ENCODE measurements around the gene ACVR2B. TPM values are rescaled to one million over a fixed set of nuclear protein-coding genes. Genes with fewer than 3 reads are reported as not detected.

The ACVR2B gene
- total RNA-seq, 1 experiment from 2014 or later: 18.3 TPM

GRCh38 chr3:38476157-38476756, 22.6 kb downstream of the ACVR2B start:
- Histone ChIP-seq H3K27me3 (ENCODE audit: insufficient read depth, low read length) (no peaks in the 10 kb centered on the region), H3K4me1 (ENCODE audit: control insufficient read depth in 1 of 2, insufficient read depth in 2 of 2, low read length in 2 of 2) (peaks cover 2 to 7% of the 10 kb centered on the region in 2 experiments; a peak in 2 of 4 replicates), H3K36me3 (ENCODE audit: control insufficient read depth in 1 of 2, insufficient read depth in 2 of 2, low read length in 2 of 2) (peaks cover 8 to 15% of the 10 kb centered on the region in 2 experiments; a peak in 2 of 4 replicates), H3K79me2 (ENCODE audit: insufficient read depth, low read length) (peaks cover 19% of the 10 kb centered on the region; the same call in 1 of the 2 replicates), H3K9me2 (ENCODE audit: insufficient read depth) (no peaks in the 10 kb centered on the region), H3K9ac (ENCODE audit: low read length) (no peak overlapping the region), H3K4me3 (replicated peaks in 1 of 2; ENCODE audit: low read depth in 1 of 2, low read length in 2 of 2) (no peak overlapping the region), H2AFZ (ENCODE audit: low read depth, low read length, poor library complexity, severe bottlenecking) (no peak overlapping the region), H3K27ac (ENCODE audit: low read depth, low read length) (no peak overlapping the region), H3K4me2 (ENCODE audit: low read length) (no peak overlapping the region), H3K9me3 (ENCODE audit: control insufficient read depth in 1 of 2, insufficient read depth in 1 of 2, low read depth in 1 of 2, low read length in 2 of 2) (no peaks in the 10 kb centered on the region), H4K20me1 (ENCODE audit: insufficient read depth) (no peaks in the 10 kb centered on the region)
- ChIA-PET POLR2A (no interaction called here), RAD21 (ENCODE audit: low non-redundant PET in 1 of 2, low total read pairs in 2 of 2, uncharacterized antibody in 2 of 2, unreplicated experiment in 2 of 2) (no interaction called here), CTCF (no interaction called here)
- TF ChIP-seq SRF (IDR thresholded peaks at IDR 0.05; ENCODE audit: low read depth) (no peak), SP1 (IDR thresholded peaks at IDR 0.05; ENCODE audit: low read depth) (no peak), ZFX (IDR thresholded peaks at IDR 0.05) (no peak), ELF1 (IDR thresholded peaks at IDR 0.05; ENCODE audit: borderline replicate concordance, low read depth) (no peak), MAX (IDR thresholded peaks at IDR 0.05) (no peak), JUND (IDR thresholded peaks at IDR 0.05) (no peak), CTCF (IDR thresholded peaks at IDR 0.05 in 2 of 3, conservative IDR thresholded peaks at IDR 0.05 in 1 of 3; ENCODE audit: borderline replicate concordance in 1 of 3, insufficient read depth in 1 of 3, low read depth in 2 of 3, low read length in 2 of 3) (no peak), EZH2 (IDR thresholded peaks at IDR 0.05) (no peak), ZNF274 (IDR thresholded peaks at IDR 0.05; ENCODE audit: low read depth, low read length) (no peak), RAD21 (IDR thresholded peaks at IDR 0.05; ENCODE audit: low read depth) (no peak), ZBTB33 (IDR thresholded peaks at IDR 0.05; ENCODE audit: extremely low read depth, insufficient replicate concordance, low read length) (no peak), EGR1 (IDR thresholded peaks at IDR 0.05; ENCODE audit: low read depth) (no peak), SIN3A (IDR thresholded peaks at IDR 0.05; ENCODE audit: low read depth) (no peak), EZH2phosphoT487 (IDR thresholded peaks at IDR 0.05; ENCODE audit: borderline replicate concordance) (no peak), REST (IDR thresholded peaks at IDR 0.05; ENCODE audit: low read depth) (no peak), TCF7L2 (IDR thresholded peaks at IDR 0.05; ENCODE audit: borderline replicate concordance, extremely low read depth, insufficient read depth, insufficient read length) (no peak), FOSL1 (IDR thresholded peaks at IDR 0.05; ENCODE audit: low read depth) (no peak), ATF3 (IDR thresholded peaks at IDR 0.05) (no peak), CEBPB (IDR thresholded peaks at IDR 0.05; ENCODE audit: low read depth) (no peak)
- no peak for ATAC-seq
- BruUV-seq (replicated peaks): no TSS peak
- intact Hi-C loops (cut with micrococcal nuclease): no loop called here
- DNase-seq (ENCODE audit: low read depth, low spot score): no peak
